CD4-positive, alpha-beta T cell treated with Interleukin-17A for 1 hour (primary cell): ENCODE measurements around the gene ZDHHC20.
A peak's percentile ranks its signal among the peaks of the same experiment; 100 is the strongest.

Experiments
- DNase-seq: peaks from one replicate; pipeline ENCODE4 v3.0.0-alpha.2; 2020

ZDHHC20 gene, protein sequence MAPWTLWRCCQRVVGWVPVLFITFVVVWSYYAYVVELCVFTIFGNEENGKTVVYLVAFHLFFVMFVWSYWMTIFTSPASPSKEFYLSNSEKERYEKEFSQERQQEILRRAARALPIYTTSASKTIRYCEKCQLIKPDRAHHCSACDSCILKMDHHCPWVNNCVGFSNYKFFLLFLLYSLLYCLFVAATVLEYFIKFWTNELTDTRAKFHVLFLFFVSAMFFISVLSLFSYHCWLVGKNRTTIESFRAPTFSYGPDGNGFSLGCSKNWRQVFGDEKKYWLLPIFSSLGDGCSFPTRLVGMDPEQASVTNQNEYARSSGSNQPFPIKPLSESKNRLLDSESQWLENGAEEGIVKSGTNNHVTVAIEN

GRCh38 chr13:21458813-21459701 is at the start of gene ZDHHC20:
ZDHHC20 (minus strand) TSS chr13:21459303; CDS start chr13:21459171, 132 bp downstream.
- DNase-seq: peak; percentile 91

DNA sequence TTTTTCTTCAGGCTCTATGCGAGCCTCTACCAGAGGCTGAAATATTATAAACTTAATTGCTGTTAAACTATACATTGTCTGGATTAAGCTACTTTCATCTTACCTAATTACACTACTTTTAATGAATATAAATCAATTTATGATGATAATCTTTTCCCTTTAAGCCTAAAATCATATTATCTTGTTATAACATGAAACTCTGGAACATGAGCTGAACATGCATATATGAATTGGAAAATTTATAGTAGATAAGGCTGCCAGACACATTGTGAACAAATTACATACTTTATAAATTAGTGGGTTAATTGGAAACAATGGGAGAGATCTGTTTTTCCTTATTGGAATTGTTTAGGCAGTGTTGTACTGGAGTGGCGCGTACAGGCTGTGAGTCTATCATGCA is 45.3 kb upstream of the ZDHHC20 start:
- no peak for DNase-seq

GRCh38 chr13:21501686-21502085 is 42.6 kb upstream of the ZDHHC20 start:
- no peak for DNase-seq

DNA sequence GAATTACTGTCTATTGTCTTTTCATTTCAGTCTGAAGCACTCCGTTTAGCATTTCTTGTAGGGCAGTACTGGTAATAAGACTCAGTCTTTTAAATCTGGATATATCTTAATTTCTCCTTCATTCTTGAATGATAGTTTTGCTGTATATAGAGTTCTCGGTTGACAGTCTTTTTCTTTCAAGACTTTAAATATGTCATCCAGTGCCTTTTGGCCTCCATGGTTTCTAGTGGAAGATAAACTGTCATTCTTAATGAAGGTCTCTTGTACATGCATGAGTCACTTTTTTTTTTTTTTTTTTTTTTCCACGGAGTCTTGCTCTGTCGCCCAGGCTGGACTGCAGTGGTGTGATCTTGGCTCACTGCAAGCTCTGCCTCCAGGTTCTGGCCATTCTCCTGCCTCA is 27.2 kb upstream of the ZDHHC20 start:
- DNase-seq: no peak

DNA sequence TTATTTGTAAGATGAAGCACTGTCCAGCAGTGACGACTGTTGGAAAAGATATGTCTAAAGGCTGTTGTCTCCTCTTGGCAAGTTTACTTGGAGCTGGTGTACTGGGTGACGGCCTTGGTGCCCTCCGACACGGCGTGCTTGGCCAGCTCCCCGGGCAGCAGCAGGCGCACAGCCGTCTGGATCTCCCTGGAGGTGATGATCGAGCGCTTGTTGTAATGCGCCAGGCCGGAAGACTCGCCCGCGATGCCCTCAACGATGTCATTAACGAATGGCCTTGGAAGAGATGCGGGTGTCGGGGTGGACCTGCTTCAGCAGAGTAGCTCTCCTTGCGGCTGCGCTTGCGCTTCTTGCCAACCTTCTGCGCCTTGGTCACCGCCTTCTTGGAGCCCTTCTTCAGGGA is 24.6 kb upstream of the ZDHHC20 start:
- no peak for DNase-seq

- DNase-seq: no peak
These were observed 22.3 kb upstream of the ZDHHC20 start for GRCh38 chr13:21481359-21481758.

GRCh38 chr13:21478881-21479808 is 20.0 kb upstream of the ZDHHC20 start:
- peak; percentile 79 for DNase-seq

DNA sequence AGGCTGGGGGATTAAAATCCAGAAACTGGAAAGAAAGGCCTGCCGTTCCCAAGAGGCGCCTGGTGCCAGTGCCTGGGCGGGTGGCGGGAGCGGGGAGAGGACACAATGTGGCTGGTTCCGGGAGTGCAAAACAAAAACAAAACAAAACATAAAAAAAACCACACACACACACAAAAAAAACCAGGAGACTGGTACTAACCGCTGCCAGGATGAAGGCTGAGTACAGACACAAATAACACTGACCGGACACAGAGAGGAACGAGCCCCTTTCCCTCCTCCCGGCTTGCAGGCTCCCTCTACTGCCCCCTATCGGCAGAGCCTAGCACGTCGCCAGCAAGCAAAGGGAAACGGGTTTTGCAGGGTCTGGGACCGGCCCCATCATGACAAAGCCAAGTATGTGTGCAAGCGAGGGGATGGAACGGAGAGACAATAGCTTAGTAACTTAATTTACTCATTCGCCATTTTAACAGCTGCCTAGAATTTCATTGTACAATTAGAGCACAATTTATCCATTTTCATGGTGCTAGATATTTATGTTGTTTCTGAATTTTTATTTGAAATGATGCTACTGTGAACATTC is 17.9 kb upstream of the ZDHHC20 start:
- DNase-seq: peak; percentile 83

GRCh38 chr13:21475115-21475514 is 16.0 kb upstream of the ZDHHC20 start:
- DNase-seq: no peak

DNA sequence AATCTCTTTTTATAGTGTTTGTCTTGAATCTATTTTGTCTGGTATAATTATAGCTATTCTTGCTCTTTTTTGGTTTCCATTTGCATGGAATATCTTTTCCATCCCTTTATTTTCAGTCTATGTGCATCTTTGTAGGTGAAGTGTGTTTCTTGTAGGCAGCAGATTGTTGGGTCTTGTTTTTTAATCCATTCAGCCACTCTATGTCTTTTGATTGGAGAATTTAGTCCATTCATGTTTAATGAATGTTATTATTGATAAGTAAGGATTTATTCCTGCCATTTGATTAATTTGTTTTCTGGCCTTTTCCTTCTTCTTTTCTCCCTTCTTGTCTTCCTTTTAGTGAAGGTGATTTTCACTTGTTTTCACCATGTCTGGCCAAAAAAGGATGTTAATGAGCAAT is 11.7 kb upstream of the ZDHHC20 start:
- DNase-seq: no peak

GRCh38 chr13:21466527-21466926 is 7.4 kb upstream of the ZDHHC20 start:
- no peak for DNase-seq

GRCh38 chr13:21465710-21466160 is 6.6 kb upstream of the ZDHHC20 start:
- no peak for DNase-seq

- DNase-seq: no peak
These were observed 4.3 kb upstream of the ZDHHC20 start for GRCh38 chr13:21463424-21463823.

DNA sequence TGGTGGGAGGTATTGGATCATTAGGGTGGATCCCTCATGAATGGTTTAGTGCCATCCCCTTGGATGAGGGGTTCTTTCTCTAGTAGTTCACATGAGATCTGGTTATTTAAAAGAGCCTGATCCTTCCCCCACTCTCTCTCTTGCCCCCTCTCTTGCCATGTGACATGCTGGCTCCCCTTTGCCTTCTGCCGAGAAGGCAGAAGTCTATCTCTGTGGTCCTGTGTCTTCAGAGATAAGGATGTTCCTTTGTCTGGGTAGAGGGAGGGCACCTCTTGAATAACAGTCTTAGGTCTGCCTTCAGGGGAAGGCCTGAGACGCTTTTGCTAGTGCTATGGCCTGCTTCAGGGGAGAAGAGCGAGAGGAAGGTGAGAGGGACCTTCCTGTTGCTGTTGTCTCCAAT is 2.0 kb upstream of the ZDHHC20 start:
- no peak for DNase-seq

- DNase-seq: peak; percentile 59
These were observed 671 bp downstream of the ZDHHC20 start for GRCh38 chr13:21458451-21458812.

- DNase-seq: no peak
These were observed 5.6 kb downstream of the ZDHHC20 start for GRCh38 chr13:21453387-21454081.

GRCh38 chr13:21450936-21451335 is 8.2 kb downstream of the ZDHHC20 start:
- DNase-seq: no peak

DNA sequence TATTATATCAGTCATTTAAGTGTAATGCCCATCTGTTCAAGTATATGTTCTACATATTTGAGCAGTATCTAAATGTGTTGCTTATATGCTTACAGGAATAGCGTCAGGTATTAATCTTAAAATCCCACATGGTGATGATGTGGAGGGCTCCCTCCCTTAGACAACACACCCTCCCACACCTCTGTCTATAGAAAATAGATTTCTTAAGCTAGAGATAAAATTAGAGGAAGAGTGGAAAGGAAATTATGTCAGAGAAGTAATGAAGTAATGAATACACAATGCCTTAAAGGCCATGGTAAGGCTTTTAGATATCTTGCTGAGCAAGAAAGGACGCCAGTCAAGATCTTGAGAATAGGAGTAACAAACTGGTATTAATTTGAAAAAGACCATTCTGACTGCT is 12.4 kb downstream of the ZDHHC20 start:
- no peak for DNase-seq

DNA sequence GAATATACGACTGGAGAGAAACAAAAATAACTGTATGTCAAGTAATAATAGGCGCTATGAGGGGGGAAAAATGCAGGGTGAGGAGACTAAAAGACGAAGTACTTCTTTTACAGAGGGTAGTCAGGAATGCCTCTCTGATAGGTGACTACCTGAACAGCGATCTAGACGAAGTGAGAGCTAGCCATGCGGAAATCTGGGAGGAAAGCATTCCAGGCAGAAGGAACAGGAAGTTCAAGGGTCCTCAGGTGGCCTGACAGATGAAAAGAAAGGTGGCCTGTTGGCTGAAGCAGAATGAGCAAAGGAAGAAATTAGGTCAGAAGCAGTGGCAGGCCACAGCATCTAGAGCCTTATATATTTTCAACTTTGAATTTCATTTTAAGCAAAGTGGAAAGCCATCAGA is 13.3 kb downstream of the ZDHHC20 start:
- no peak for DNase-seq

DNA sequence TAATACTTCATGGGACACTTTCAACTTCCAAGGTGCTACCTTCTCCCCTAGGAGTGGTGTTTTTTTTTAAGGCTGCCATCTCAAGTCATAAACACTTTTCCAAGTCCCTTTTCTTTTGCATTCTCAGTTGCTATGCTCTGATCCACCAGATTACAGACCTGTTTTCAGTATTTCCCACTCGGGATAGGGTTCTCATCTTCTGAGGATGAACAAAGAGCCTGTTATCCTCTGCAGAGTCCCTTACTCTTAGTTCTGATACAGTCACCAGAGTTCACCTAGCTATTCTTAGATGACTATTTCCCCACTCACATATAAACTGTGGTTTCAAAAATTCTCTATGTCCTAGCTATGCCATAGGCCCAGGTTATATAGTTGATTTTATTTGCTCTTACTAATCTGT is 15.9 kb downstream of the ZDHHC20 start:
- DNase-seq: no peak

GRCh38 chr13:21436582-21436981 is 22.5 kb downstream of the ZDHHC20 start:
- no peak for DNase-seq

GRCh38 chr13:21435687-21436151 is 23.4 kb downstream of the ZDHHC20 start:
- DNase-seq: peak; percentile 50
